Stimulated activated naive CD4-positive, alpha-beta T cell (primary cell): Measurements from ENCODE around the gene TMEM129.

Experiments
- DNase-seq, 6 experiments: peaks; one replicate each; lab custom pipeline; 2025; lab: John Stamatoyannopoulos, UW

The TMEM129 gene

DNA sequence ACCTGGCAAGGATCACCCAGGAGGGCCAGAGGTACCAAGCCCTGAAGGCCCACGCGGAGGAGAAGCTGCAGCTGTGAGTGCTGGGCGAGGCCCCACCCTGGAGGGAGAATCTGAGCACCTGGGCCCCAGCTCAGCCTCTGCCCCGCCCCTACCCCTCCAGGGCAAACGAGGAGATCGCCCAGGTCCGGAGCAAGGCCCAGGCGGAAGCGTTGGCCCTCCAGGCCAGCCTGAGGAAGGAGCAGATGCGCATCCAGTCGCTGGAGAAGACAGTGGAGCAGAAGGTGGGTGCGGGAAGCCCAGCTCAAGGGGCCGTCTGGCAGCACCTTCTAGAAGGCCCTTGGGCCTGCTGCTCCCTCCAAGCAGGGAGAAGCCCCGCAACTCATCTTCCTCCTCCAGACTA is 23.4 kb upstream of the TMEM129 start:
- no peak for DNase-seq

DNA sequence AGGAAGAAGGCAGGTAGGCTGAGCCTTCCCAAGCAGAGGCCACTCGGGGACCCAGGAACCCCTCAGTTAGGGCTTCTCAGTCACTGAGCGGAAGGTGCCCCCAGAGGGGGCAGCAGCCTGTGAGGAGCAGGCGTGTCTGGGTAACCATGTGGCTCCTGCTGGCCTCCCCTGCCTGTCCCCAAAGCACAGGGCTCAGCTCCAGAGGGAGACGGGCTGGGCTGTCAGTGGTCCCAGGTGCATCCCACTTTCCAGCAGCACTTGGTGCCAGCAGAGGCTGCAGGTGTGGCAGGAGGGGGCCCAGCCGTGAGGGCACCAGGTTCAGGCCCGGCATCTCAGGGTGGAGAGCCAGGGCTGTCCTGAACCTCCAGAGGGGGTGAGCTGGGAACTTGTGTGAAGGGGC is 22.9 kb upstream of the TMEM129 start:
- DNase-seq, result no peak

DNA sequence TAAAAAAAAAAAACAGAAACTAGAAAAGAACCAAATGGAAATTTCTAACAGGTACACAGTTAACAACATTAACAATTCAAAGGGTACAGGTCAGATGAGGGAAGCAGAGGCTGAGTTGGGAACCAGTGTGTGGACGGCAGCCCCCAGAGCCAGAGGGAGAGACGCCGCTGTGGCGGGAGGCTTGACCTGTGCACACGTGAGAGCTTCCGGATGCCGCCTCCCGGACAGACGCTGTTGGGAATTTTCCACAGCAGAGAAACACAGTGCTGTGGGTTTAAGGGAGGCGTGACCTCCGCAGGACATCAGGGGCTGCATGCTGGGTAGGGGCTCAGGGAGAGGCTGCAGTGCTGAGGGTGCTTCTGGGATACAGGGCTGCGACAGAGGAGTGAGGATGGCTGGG is 22.4 kb upstream of the TMEM129 start:
- no peak for DNase-seq

DNA sequence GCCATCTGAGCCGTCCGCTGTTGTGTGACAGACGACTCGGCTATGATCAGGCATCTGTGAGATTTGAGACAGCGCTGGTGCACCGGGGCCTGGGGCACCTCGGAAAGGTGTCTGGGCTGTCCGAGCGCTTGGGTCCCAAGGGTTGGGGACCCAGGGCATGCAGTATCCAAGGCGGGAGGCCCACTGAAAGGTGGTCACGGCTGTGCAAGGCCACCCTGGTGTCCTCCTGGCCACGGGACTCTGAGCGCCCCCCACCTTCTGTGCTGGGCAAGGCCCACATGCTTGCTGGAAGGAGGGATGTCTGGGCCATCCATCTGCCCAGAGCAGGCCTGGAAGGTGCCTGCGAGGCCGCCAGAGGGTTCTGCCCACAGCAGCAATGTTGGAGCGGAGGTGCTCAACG is 20.1 kb upstream of the TMEM129 start:
- DNase-seq, result no peak

DNA sequence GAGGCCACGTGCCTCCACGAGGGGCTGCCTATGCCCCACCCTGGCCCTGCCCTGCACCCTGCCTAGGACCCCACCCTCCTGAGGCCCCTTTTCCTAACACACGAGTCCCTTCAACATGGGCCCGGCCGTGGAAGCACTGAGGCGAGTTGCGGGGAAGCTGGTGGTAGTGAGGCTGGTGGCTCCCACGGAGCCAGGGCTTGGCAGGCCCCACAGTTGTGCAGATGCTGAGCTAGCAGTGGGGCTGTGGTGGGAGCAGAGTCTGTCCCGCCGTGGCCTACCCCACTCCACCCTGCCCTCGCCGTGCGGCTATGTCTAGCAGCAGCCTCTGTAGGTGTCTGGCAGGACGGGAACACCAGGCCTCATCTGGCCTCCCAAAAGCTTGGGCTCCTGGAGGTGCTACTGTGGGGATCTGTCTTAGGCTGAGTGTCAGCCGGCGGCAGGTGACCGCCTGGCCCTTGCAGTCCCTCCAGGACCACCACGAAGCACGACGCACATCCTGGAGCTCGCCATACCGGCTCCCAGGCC is 19.0 kb upstream of the TMEM129 start:
- no peak for DNase-seq

DNA sequence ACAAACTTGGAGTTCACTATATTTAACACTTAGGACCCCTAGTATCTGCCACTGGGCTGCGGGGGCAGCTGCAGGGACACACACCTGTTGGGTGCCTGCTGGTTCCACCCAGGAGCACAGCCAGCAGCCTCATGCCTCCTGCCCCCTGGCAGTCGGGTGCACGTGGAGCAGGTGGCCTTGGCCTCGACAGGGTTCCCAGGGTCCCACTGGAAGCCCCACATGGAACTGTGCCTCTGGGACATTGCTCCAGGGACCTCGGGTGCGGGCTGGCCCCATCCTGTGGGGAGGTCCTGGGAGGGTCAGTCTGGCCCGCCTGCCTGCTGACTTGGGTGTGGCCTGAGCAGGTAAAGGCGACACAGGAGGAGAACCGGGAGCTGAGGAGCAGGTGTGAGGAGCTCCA is 18.2 kb upstream of the TMEM129 start:
- DNase-seq, result no peak

DNA sequence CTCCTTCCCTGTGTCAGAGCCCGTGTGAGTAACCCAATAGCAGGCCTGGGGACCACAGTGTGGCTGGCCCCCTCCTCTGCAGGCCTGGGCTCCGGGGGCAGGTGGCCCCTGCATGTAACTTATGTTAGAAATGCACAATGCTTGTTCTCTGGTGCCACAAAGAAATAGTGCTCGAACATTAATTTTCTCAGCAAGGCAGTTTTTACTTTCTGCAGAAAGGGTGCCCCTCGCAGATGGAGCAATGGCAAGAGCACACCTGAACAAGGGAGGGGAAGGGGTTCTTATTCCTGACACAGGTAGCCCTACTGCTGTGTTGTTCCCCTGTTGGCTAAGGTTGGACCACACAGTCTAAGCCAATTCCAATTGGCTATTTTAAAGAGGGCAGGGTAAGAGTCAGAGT is 17.3 kb upstream of the TMEM129 start:
- DNase-seq, result no peak

DNA sequence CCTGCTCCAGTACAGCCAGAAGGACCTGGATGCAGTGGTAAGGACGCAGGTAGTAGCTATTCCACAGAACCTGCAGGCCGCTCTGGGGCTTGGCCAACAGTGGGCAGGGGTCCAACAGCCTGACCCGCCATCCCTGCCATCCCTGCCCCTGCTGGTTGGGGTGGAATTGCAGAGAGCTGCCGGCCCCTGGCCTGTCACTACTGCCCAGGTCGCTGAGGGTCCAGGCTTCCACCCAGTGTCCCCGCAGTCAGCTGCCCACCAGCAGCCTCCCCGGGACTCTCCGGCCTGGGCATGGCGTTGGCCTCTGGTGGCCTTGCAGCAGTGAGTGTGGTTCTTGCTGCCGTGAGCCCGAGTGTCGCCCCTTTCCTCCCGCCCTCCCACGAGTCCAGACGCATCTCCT is 16.5 kb upstream of the TMEM129 start:
- no peak for DNase-seq

DNA sequence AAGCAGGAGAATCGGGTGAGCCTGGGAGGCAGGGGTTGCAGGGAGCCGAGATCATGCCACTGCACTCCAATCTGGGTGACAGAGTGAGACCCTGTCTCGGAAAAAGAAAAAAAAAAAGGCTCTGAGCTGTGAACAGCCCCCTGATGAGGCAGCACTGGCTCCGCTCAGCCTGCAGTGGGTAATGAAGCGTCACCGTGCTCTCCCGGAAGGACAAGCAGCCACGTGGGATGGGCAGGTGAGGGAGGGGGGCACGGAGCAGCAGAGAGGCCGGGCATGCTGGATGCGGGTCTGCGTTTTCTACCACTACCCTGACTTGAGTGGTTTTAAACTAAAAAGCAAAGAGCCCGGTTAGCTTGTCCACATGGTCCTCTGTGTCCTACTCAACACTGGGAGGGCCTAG is 15.7 kb upstream of the TMEM129 start:
- no peak for DNase-seq

DNA sequence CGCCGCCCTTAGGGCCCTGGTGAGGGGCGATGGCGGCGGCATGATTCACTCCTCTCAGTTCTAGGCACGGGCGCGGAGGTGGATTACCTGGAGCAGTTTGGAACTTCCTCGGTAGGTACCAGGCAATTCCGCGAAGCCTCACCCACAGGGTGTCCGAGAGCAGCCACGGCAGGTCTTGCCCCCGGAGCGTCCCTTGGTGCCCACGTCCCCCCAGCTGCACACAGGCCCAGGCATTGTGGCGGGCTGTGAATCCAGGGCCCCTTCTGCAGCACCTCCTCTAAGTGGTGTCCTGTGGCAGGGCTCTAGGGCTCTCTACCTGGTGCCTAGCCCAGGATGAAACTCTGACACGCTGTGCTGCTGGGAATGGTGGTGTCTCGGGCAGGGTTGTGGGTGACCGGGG is 14.1 kb upstream of the TMEM129 start:
- DNase-seq, result no peak

DNA sequence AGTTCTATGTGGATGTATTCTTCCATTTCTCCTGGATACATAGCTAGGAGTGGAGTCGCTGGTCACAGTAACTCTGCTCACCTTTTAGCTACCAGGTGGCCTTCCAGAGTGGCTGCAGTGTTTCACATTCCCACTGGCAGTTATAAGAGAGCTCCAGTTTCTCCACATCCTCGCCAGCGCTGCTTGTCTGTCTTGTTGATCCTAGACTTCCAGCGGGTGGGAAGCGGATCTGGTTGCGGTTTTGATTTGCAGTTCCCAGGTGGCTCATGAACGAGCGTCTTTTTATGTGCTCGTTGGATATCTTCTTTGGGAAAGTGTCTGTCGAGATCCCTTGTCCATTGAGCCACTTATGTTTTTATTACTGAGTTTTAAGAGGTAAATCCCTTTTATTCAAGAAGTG is 11.8 kb upstream of the TMEM129 start:
- no peak for DNase-seq

DNA sequence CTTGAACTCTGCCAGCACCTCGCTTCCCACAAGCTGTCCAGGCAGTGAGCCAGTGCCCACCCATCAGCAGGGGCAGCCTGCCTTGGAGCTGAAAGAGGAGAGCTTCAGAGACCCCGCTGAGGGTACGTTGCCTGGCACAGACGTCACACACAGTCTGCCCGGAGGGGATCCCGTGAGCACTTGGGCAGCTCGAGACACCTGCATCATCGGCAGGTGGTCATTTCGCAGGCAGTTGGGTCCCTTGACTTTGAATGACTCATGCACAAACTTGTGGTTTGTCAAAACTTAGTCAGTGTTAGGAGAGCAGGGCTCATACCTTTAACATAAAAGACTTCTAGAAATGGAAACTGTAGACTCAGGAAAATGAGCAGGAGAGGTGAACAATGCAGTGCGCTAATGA is 10.1 kb upstream of the TMEM129 start:
- no peak for DNase-seq

DNA sequence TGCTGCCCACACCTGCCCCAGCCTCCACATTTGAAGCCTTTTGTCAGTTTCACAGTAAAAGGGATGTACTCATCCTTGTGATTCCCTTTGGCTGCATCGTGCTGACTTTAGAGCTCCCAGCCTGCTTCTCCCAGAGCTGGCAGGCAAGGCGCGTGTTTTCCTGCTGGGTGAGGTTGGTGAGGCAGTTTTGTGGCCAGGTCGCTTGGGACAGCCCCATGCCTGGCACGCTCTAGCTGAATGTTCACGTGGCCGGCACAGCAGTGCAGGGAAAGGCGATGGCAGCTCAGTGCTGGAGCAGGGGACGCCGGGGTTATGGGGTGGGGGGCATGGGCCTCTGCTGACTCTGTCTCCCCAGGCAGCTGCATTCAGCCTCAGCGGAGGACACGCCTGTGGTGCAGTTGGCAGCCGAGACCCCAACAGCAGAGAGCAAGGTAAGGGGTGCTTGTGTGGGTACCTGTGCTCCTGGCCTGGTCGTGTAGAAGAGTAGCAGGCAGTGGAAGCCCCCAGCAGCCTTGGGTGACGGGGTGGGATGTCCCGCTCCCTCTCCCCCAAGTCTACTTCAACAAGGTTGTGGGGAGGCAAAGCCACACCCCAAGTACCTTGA is 9.5 kb upstream of the TMEM129 start:
- no peak for DNase-seq

DNA sequence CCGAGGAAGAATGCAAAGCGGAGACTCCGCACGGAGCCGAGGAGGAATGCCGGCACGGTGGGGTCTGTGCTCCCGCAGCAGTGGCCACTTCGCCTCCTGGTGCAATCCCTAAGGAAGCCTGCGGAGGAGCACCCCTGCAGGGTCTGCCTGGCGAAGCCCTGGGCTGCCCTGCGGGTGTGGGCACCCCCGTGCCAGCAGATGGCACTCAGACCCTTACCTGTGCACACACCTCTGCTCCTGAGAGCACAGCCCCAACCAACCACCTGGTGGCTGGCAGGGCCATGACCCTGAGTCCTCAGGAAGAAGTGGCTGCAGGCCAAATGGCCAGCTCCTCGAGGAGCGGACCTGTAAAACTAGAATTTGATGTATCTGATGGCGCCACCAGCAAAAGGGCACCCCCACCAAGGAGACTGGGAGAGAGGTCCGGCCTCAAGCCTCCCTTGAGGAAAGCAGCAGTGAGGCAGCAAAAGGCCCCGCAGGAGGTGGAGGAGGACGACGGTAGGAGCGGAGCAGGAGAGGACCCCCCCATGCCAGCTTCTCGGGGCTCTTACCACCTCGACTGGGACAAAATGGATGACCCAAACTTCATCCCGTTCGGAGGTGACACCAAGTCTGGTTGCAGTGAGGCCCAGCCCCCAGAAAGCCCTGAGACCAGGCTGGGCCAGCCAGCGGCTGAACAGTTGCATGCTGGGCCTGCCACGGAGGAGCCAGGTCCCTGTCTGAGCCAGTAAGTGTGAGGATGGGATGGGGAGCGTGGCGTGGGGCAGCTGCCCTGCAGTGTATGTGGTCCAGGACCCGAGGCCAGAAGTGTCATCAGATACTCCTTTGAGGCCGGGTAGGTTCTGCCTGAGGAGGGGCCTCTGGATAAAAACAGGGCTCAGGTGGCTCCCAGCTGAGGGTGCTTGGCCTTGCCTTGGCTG is 7.2 kb upstream of the TMEM129 start:
- no peak for DNase-seq

DNA sequence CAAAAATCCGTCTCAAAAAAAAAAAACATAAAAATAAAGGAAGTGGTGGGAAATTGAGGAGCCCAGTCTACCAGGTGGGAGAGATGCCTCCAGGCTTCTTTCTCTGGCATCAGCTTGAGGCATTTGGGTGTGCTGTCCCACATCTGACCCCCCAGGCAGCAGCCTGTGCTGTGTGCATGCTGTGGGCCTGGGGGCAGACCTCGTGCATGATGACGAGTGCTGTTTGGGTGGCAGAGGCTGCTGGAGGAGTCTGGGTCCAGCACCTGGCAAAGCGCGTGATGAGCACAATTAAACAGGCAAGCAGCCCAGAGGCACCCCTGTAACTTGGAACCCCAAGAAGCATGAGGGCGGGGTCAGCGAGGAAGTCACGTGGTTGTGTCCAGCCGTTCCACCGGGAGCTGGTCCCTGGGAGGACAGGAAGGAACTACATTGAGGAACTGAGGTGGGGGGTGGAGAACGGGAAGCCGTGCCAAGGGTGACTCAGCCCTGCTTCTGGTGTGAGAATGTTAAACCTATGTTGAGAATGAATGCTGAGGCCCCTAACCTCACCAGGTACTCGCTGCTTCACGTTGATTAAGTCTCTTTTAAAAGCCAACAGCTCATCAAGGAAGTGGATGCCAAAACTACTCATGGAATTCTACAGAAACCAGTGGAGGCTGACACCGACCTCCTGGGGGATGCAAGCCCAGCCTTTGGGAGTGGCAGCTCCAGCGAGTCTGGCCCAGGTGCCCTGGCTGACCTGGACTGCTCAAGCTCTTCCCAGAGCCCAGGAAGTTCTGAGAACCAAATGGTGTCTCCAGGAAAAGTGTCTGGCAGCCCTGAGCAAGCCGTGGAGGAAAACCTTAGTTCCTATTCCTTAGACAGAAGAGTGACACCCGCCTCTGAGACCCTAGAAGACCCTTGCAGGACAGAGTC is 6.3 kb upstream of the TMEM129 start:
- no peak for DNase-seq

DNA sequence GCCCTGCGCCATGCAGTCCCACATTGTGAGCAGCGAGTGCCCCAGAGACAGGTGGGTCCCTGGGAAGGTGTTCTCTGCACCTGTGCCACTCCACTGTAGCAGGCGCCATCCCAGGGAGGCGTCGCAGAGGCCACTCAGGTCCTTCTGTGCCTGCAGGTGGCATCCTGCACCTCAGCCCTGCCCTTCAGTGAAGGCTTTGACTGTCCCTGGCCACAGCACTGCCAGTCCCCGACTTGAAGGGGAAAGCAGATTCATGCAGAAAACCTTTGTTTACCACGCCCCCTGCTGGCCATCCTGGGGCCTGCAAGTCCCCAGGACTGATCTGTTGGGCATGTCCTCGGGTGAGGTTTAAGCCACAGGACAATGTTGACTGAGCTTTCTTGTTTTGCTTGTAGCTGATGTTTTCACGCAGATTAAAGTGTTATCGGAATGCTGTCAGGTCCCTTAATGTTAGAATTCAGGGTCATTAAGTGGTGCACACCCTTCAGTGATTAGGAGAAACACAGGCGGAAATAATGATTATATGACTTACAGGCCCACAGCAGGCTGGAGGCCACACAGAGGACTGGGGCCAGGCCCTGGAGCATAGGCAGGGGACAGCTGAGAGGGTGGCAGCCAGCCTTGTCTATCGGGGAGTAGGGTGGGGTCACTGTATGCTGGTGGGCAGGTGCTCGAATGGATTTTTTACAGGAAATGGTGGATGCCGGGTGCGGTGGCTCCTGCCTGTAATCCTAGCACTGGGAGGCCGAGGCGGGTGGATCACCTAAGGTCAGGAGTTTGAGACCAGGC is 5.2 kb upstream of the TMEM129 start:
- DNase-seq, result peak; percentile 61 to 91 (median 86)

DNA sequence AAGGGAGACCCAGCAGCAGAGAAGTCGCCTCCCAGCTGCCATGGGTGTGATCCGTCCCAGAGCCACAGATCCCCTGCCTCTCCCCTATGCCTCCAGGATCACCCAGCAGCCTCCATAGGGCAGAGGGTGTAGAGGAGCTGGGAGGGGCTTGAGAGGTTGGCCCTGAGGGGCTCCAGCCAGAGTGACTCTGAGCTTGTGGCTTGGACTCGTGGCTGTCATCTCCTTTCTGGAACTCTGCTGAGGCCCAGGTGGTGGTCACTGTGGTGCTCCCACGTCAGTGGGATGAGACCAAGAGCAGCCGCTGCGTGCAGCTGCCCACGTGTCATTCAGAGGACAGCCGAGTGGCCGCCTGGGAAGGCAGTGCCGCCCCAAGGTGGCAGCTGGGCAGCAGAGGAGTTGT is 4.4 kb upstream of the TMEM129 start:
- no peak for DNase-seq

DNA sequence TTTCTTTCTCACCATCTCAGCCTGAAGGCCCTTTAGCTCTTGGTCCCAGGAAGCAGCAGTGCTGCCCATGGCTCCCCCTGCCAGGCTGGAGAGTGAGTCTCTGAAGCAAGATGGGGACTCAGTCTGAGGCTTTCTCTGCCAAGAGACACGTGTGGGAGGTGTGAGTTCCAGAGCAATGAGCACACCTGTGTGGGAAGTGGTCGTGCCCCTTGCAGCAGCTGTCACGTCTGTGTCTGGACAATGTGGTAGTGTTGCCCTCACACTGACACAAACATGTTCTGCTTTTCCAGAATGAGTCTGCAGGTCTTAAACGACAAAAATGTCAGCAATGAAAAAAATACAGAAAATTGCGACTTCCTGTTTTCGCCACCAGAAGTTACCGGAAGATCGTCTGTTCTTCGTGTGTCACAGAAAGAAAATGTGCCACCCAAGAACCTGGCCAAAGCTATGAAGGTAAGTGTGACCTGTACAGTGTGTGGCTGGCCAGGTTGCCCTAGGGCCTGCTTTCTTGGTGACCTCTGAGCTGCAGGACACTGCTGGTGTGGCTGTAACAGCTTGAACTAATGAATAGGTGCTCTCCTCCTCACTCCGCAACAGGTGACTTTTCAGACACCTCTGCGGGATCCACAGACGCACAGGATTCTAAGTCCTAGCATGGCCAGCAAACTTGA is 2.1 kb upstream of the TMEM129 start:
- peak; percentile 15 to 80 (median 52) for DNase-seq

DNA sequence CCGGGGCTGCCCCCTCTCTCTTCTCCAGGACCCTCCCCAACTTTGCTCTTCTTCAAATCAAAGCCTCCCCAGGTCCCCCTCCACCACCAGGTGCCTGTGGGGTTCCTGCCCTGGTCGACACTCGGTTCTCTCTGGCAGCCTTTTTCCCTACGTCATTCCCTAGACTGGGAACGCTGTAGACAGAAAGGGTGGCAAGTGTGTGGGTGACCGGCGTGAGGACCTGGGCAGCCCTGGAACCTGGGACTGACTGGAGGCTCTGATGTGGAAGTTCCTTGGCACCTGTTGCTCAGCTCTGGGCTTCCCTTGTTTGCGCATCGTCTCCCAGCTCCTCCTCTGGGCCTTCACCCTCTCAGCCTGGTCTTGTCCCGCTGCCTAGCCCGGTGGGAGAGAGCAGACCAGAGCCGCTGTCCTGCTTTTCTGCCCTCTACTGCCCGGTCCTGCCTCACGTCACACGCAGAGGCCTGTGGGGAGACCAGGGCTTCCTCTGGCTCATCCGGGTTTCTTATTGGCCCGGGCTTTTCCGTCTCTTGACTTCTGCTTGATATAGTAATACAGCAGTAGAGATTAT is 1.5 kb upstream of the TMEM129 start:
- DNase-seq, result peak in 1 of 6 experiments; percentile 46

DNA sequence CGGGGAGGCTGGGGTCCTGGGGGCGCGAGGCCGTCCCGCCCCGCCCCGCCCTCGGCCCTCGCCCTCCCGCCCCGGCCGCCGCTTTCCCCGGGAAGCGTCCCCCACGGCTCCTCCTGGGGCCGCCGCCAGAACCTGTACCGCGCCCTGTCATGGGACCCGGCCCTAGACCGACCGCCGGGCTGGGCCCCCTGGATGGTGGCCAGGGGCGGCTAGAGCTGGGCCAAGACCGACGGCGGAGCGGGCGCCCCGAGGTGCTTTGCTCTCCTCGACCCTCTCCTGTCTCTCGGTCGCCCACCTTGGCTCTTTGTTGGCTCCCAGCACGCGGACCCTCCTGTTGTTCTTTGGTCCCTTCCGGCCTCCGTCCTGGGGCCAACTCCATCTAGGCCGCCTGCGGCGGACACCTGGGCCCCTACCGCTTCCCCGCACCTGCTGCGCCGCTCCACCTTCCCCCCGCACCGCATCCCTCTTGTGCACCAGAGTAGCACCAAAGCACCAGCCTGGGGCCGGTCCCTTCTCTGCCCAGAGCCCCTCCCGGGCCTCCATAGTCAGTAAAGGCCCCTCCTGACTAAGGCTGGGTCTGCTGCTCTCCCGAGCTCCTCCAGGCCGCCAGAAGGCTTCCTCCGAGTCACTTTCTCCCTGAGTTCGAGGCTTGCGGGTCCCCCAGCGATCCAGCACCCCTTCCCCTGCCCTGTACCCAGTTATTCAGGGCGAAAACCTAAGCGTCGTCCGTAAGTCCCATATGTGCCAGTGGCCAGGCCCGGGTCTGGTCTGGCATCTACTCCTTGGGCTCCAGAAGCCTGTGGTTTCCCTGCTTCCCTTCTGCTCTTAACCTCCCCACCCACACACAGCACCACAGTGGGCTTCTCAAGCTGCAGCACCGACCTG is 785 bp upstream of the TMEM129 start:
- DNase-seq, result no peak
